HG02588 (cell line): ENCODE data around the gene RPSA.
A peak's percentile ranks its signal among the peaks of the same experiment; 100 is the strongest.
"Not testable (repeated sequence)": the region's sequence is repeated elsewhere in the genome, so short reads cannot be mapped to it uniquely, and the experiment has no call there.

ENCODE experiments used
- ATAC-seq: cut with Tn5 transposase; IDR thresholded peaks from one replicate; pipeline ENCODE4 v1.9.1; 2021; ENCODE audit warnings: mild to moderate bottlenecking, moderate library complexity; ENCODE audit not compliant: unreplicated experiment

RPSA gene

GRCh38 chr3:39406368-39407258 is at the start of gene RPSA:
RPSA (plus strand) TSS chr3:39406720; CDS start chr3:39407654, 934 bp downstream.
- peak; percentile 94 for ATAC-seq

GRCh38 chr3:39358333-39358732 is 48.2 kb upstream of the RPSA start:
- ATAC-seq, result no peak

GRCh38 chr3:39361252-39361927 is 45.1 kb upstream of the RPSA start:
- ATAC-seq, result peak; percentile 71

GRCh38 chr3:39362192-39362591 is 44.3 kb upstream of the RPSA start:
- no peak for ATAC-seq

GRCh38 chr3:39362812-39363211 is 43.7 kb upstream of the RPSA start:
- ATAC-seq, result no peak

GRCh38 chr3:39370450-39370849 is 36.1 kb upstream of the RPSA start:
- not testable (repeated sequence) for ATAC-seq

GRCh38 chr3:39372833-39373232 is 33.7 kb upstream of the RPSA start:
- ATAC-seq, result no peak

GRCh38 chr3:39376959-39377634 is 29.4 kb upstream of the RPSA start:
- ATAC-seq, result no peak

- ATAC-seq, result peak; percentile 74
Observed at GRCh38 chr3:39378088-39378487, 28.4 kb upstream of the RPSA start.

- no peak for ATAC-seq
Observed at GRCh38 chr3:39378957-39379777, 27.4 kb upstream of the RPSA start.

- no peak for ATAC-seq
Observed at GRCh38 chr3:39379778-39380155, 26.8 kb upstream of the RPSA start.

- no peak for ATAC-seq
Observed at GRCh38 chr3:39381432-39381831, 25.1 kb upstream of the RPSA start.

- ATAC-seq, result peak; percentile 66
Observed at GRCh38 chr3:39383045-39383880, 23.3 kb upstream of the RPSA start, which contains the start of gene SLC25A38. SLC25A38 (plus strand) TSS chr3:39383370; CDS start chr3:39383725, 355 bp downstream.

- ATAC-seq, result peak; percentile 77
Observed at GRCh38 chr3:39383881-39384664, 22.4 kb upstream of the RPSA start.

- ATAC-seq, result no peak
Observed at GRCh38 chr3:39384665-39385000, 21.9 kb upstream of the RPSA start.

- ATAC-seq, result no peak
Observed at GRCh38 chr3:39385456-39386090, 20.9 kb upstream of the RPSA start.

GRCh38 chr3:39386318-39386717 is 20.2 kb upstream of the RPSA start:
- no peak for ATAC-seq

GRCh38 chr3:39387411-39387975 is 19.0 kb upstream of the RPSA start:
- ATAC-seq, result no peak
